Thoracic aorta (tissue), 2 donors: ENCODE results near the gene TM9SF3. TPM values are rescaled to one million over a fixed set of nuclear protein-coding genes. Genes with fewer than 3 reads are reported as not detected.

ENCODE experiments used
- ATAC-seq: fragments of 150-250 bp; one replicate; pipeline ENCODE4 v1.8.0; 2017; ENCODE audit warnings: low read depth; ENCODE audit not compliant: insufficient number of reproducible peaks, low FRiP score
- DNase-seq: peaks from one replicate; pipeline ENCODE4 v3.0.0-alpha.2; 2020; ENCODE audit warnings: low spot score
- H3K27ac ChIP-seq, 2 donors: fragments of 200-600 bp; sonication (generic); 1 replicate in 1 of 2; 2 replicates in 1 of 2; pipeline ENCODE4 v1.5.1; 2016; ENCODE audit warnings: mild to moderate bottlenecking in 2 of 2, moderate library complexity in 2 of 2
- H3K27me3 ChIP-seq: fragments of 200-600 bp; sonication (generic); replicated peaks from 2 replicates; pipeline ENCODE4 v1.6.0; 2016; ENCODE audit warnings: mild to moderate bottlenecking; ENCODE audit not compliant: insufficient read depth
- H3K36me3 ChIP-seq: fragments of 200-600 bp; sonication (generic); one replicate; pipeline ENCODE4 v1.5.1; 2016
- H3K4me1 ChIP-seq, 2 donors: fragments of 200-600 bp; sonication (generic); 1 replicate in 1 of 2; 2 replicates in 1 of 2; pipeline versions ENCODE4 v1.5.1 to v1.6.0; 2016; ENCODE audit warnings: low read depth in 2 of 2, mild to moderate bottlenecking in 1 of 2; ENCODE audit not compliant: control insufficient read depth in 1 of 2
- H3K4me3 ChIP-seq: fragments of 200-600 bp; sonication (generic); 2 replicates; pipeline ENCODE4 v1.5.1; 2016; ENCODE audit warnings: mild to moderate bottlenecking
- H3K9me3 ChIP-seq: fragments of 200-600 bp; sonication (generic); 2 replicates; pipeline ENCODE4 v1.5.1; 2016
- CTCF ChIP-seq: fragments of 200-600 bp; sonication (generic); IDR thresholded peaks from one replicate; pipeline ENCODE4 v1.5.1; 2019; ENCODE audit warnings: antibody characterized with exemption
- total RNA-seq, 2 donors: library from RNA; depleted of rRNA; stranded (reverse); fragments of >200 nt; gene quantifications; one replicate each; pipeline versions ENCODE4 v1.1.0 to v1.2.3, GENCODE V29; 2016

TM9SF3 gene
- total RNA-seq, 2 donors from 2014 or later, result 68.9 to 125 TPM

GRCh38 chr10:96618653-96619052 is 31.8 kb upstream of the TM9SF3 start:
- Histone ChIP-seq H3K36me3 (no peaks in the 10 kb centered on the region), H3K27ac (no peak overlapping the region), H3K4me3 (no peak overlapping the region), H3K27me3 (no peaks in the 10 kb centered on the region), H3K9me3 (no peaks in the 10 kb centered on the region), H3K4me1 (peaks cover 7 to 23% of the 10 kb centered on the region in 2 donors)
- DNase-seq, result no peak
- no peak for TF ChIP-seq CTCF
- ATAC-seq, result no peak

GRCh38 chr10:96616961-96617360 is 30.1 kb upstream of the TM9SF3 start:
- no peak for DNase-seq
- no peak overlapping the region for H3K27ac ChIP-seq
- H3K4me1 ChIP-seq, result peaks cover 7 to 23% of the 10 kb centered on the region in 2 donors
- no peaks in the 10 kb centered on the region for H3K9me3 ChIP-seq
- TF ChIP-seq CTCF, result no peak
- ATAC-seq, result no peak
- H3K27me3 ChIP-seq, result no peaks in the 10 kb centered on the region
- H3K4me3 ChIP-seq, result no peak overlapping the region
- H3K36me3 ChIP-seq, result no peaks in the 10 kb centered on the region

- Histone ChIP-seq H3K36me3 (no peaks in the 10 kb centered on the region), H3K27ac (no peak overlapping the region)
- TF ChIP-seq CTCF, result no peak
Observed at GRCh38 chr10:96614515-96614914, 27.7 kb upstream of the TM9SF3 start.

GRCh38 chr10:96613576-96613975 is 26.8 kb upstream of the TM9SF3 start:
- TF ChIP-seq CTCF, result no peak
- H3K27me3 ChIP-seq, result no peaks in the 10 kb centered on the region
- peaks cover under 1 to 5% of the 10 kb centered on the region in 2 donors for H3K4me1 ChIP-seq
- ATAC-seq (no peak), DNase-seq (no peak)
- no peak overlapping the region for H3K4me3 ChIP-seq
- no peak overlapping the region for H3K27ac ChIP-seq
- no peaks in the 10 kb centered on the region for H3K36me3 ChIP-seq
- no peaks in the 10 kb centered on the region for H3K9me3 ChIP-seq

More at GRCh38 chr10:96614515-96614914, 27.7 kb upstream of the TM9SF3 start:
- no peak overlapping the region for H3K4me3 ChIP-seq
- ATAC-seq, result no peak
- no peak for DNase-seq
- peaks cover 5 to 14% of the 10 kb centered on the region in 2 donors for H3K4me1 ChIP-seq
- no peaks in the 10 kb centered on the region for H3K9me3 ChIP-seq
- H3K27me3 ChIP-seq, result no peaks in the 10 kb centered on the region

GRCh38 chr10:96612055-96612830 is 25.4 kb upstream of the TM9SF3 start:
- peaks cover 0 to 3% of the 10 kb centered on the region in 2 donors for H3K4me1 ChIP-seq
- no peaks in the 10 kb centered on the region for H3K9me3 ChIP-seq
- ATAC-seq, result no peak
- DNase-seq, result no peak
- H3K27ac ChIP-seq, result no peak overlapping the region
- TF ChIP-seq CTCF, result no peak
- H3K27me3 ChIP-seq, result no peaks in the 10 kb centered on the region
- H3K4me3 ChIP-seq, result no peak overlapping the region
- H3K36me3 ChIP-seq, result no peaks in the 10 kb centered on the region
